ENCODE measurements around the gene ERGIC2. TPM values are rescaled to one million over a fixed set of nuclear protein-coding genes. Genes with fewer than 3 reads are reported as not detected.

Gene ERGIC2
- total and polyA plus RNA-seq, 2 donors (not counting 1 experiment from before 2014, with no cell fraction given): 4.4 to 37.2 TPM

DNA sequence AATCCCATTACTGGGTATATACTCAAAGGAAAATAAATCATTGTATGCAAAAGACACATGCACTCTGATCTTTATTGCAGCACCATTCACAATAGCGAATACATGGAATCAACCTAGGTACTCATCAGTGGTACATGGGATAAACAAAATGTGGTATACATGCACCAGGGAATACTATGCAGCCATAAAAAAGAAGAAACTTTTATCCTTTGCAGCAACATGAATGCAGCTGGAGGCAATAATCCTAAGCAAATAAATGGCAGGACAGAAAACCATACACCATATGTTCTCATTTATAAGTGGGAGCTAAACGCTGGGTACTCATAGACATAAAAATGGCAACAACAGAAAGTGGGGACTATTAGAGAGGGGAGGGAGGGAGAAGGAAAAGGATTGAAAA is 15.9 kb downstream of the ERGIC2 start:
- Histone ChIP-seq H2AFZ (ENCODE audit: insufficient read depth, low read depth, low read length, poor library complexity, severe bottlenecking) (no peak overlapping the region), H3K79me2 (ENCODE audit: control insufficient read depth, insufficient read depth, low read length) (no peaks in the 10 kb centered on the region), H3K9ac (ENCODE audit: low read length) (no peak overlapping the region), H4K20me1 (ENCODE audit: control insufficient read depth, insufficient read depth, low read length, poor library complexity, severe bottlenecking) (no peaks in the 10 kb centered on the region), H3K9me3 (ENCODE audit: control extremely low read depth in 1 of 3, control insufficient read depth in 2 of 3, insufficient read depth in 1 of 3, low read length in 2 of 3) (peaks cover 0 to 1% (median 0%) of the 10 kb centered on the region in 3 donors), H3K36me3 (replicated peaks in 1 of 2; ENCODE audit: control extremely low read depth in 1 of 2, control insufficient read depth in 1 of 2, extremely low read depth in 1 of 2, insufficient read depth in 2 of 2, low read length in 1 of 2) (peaks cover 9 to 30% of the 10 kb centered on the region in 2 experiments), H3K27ac (ENCODE audit: low read length in 2 of 2) (no peak overlapping the region), H3K27me3 (replicated peaks in 1 of 4; ENCODE audit: control extremely low read depth in 1 of 4, control insufficient read depth in 3 of 4, insufficient read depth in 4 of 4, low read length in 3 of 4) (no peaks in the 10 kb centered on the region), H3K4me1 (ENCODE audit: control insufficient read depth in 2 of 2, insufficient read depth in 2 of 2, low read length in 2 of 2) (no peaks in the 10 kb centered on the region), H3K4me2 (replicated peaks; ENCODE audit: low read depth, low read length, poor library complexity, severe bottlenecking) (no peak overlapping the region), H3K4me3 (ENCODE audit: control extremely low read depth in 1 of 5, extremely low read depth in 1 of 5, insufficient read depth in 1 of 5, low read depth in 2 of 5, low read length in 4 of 5) (no peak overlapping the region)
- ChIA-PET POLR2A (no interaction called here), CTCF (no interaction called here)
- Mint-ChIP-seq H3K4me1 (no peaks in the 10 kb centered on the region), H3K27me3 (no peaks in the 10 kb centered on the region), H3K27ac (no peak overlapping the region), H3K4me3 (no peak overlapping the region), H3K9me3 (ENCODE audit: insufficient read depth) (no peaks in the 10 kb centered on the region)
- DNase-seq (no peak), ATAC-seq (ENCODE audit: low read depth) (no peak)
- intact Hi-C loops (cut with micrococcal nuclease): no loop called here
- WGBS (ENCODE audit: insufficient coverage): no CpG with 5 or more reads among the region's 2 CpGs
- TF ChIP-seq CTCF (IDR thresholded peaks at IDR 0.05): no peak
- TF ChIP-seq EZH2 (IDR thresholded peaks at IDR 0.05; ENCODE audit: borderline replicate concordance, insufficient read depth, low read depth, low read length, poor library complexity, severe bottlenecking): no peak

- peaks cover 2 to 43% of the 10 kb centered on the region in 2 experiments for H3K36me3 ChIP-seq (replicated peaks in 1 of 2; ENCODE audit: control extremely low read depth in 1 of 2, control insufficient read depth in 1 of 2, extremely low read depth in 1 of 2, insufficient read depth in 2 of 2, low read length in 1 of 2)
- intact Hi-C loops (cut with micrococcal nuclease): no loop called here
- no peak for TF ChIP-seq EZH2 (IDR thresholded peaks at IDR 0.05; ENCODE audit: borderline replicate concordance, insufficient read depth, low read depth, low read length, poor library complexity, severe bottlenecking)
- TF ChIP-seq CTCF (IDR thresholded peaks at IDR 0.05): no peak
Measured at GRCh38 chr12:29354954-29355353, 26.0 kb downstream of the ERGIC2 start.

More at GRCh38 chr12:29354954-29355353, 26.0 kb downstream of the ERGIC2 start:
- Histone ChIP-seq H3K79me2 (ENCODE audit: control insufficient read depth, insufficient read depth, low read length) (no peaks in the 10 kb centered on the region), H3K4me1 (ENCODE audit: control insufficient read depth in 2 of 2, insufficient read depth in 2 of 2, low read length in 2 of 2) (no peaks in the 10 kb centered on the region), H4K20me1 (ENCODE audit: control insufficient read depth, insufficient read depth, low read length, poor library complexity, severe bottlenecking) (no peaks in the 10 kb centered on the region), H3K4me3 (ENCODE audit: control extremely low read depth in 1 of 5, extremely low read depth in 1 of 5, insufficient read depth in 1 of 5, low read depth in 2 of 5, low read length in 4 of 5) (no peak overlapping the region), H3K27ac (ENCODE audit: low read length in 2 of 2) (no peak overlapping the region), H3K9me3 (ENCODE audit: control extremely low read depth in 1 of 3, control insufficient read depth in 2 of 3, insufficient read depth in 1 of 3, low read length in 2 of 3) (no peaks in the 10 kb centered on the region), H3K27me3 (replicated peaks in 1 of 4; ENCODE audit: control extremely low read depth in 1 of 4, control insufficient read depth in 3 of 4, insufficient read depth in 4 of 4, low read length in 3 of 4) (no peaks in the 10 kb centered on the region), H3K9ac (ENCODE audit: low read length) (no peak overlapping the region), H3K4me2 (replicated peaks; ENCODE audit: low read depth, low read length, poor library complexity, severe bottlenecking) (no peak overlapping the region), H2AFZ (ENCODE audit: insufficient read depth, low read depth, low read length, poor library complexity, severe bottlenecking) (no peak overlapping the region)
- POLR2A ChIA-PET: no interaction called here
- ATAC-seq (ENCODE audit: low read depth) (no peak), DNase-seq (no peak)
- CTCF ChIA-PET: no interaction called here
- no peaks in the 10 kb centered on the region for H3K27me3 Mint-ChIP-seq
- no peaks in the 10 kb centered on the region for H3K9me3 Mint-ChIP-seq (ENCODE audit: insufficient read depth)
- WGBS (ENCODE audit: insufficient coverage): no CpG with 5 or more reads among the region's 1 CpG
- no peak overlapping the region for H3K4me3 Mint-ChIP-seq
- H3K4me1 Mint-ChIP-seq: no peaks in the 10 kb centered on the region
- no peak overlapping the region for H3K27ac Mint-ChIP-seq
